Fibroblast of lung (primary cell): ENCODE results near the gene POLG2.

Experiments used
- EZH2 ChIP-seq: IDR thresholded peaks from 2 replicates; pipeline ENCODE4 v1.5.1; 2012; ENCODE audit warnings: low read length, control low read depth, mild to moderate bottlenecking; ENCODE audit errors: missing control alignments
- TF ChIP-seq, protein P1 (sequence below), 2 donors: IDR thresholded peaks in 1 of 2; conservative IDR thresholded peaks in 1 of 2; 1 replicate in 1 of 2; 2 replicates in 1 of 2; pipeline ENCODE4 v1.5.1; 2011 to 2012; ENCODE audit warnings: low read length in 2 of 2, control low read depth in 1 of 2, inconsistent platforms in 1 of 2, low read depth in 1 of 2, mild to moderate bottlenecking in 1 of 2

DNA sequence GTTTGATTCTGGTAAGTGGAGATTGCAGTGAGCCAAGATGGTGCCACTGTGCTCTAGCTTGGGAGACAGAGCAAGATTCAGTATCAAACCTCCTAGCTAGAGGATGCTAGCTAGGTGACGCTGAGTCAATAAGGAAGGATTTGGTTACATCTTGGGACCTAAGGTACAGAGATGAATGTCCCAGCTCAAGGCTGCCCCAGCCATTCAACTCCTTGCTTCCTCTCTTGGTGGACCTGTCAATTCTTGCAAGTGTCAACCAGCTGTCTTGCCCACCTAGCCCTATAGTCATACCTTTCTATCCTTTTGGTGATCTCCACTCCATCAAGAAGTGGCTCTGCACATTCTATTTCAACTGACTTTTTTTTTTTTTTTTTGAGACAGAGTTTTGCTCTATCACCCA, 49.3 kb downstream of the POLG2 start:
- TF ChIP-seq, protein P1, sequence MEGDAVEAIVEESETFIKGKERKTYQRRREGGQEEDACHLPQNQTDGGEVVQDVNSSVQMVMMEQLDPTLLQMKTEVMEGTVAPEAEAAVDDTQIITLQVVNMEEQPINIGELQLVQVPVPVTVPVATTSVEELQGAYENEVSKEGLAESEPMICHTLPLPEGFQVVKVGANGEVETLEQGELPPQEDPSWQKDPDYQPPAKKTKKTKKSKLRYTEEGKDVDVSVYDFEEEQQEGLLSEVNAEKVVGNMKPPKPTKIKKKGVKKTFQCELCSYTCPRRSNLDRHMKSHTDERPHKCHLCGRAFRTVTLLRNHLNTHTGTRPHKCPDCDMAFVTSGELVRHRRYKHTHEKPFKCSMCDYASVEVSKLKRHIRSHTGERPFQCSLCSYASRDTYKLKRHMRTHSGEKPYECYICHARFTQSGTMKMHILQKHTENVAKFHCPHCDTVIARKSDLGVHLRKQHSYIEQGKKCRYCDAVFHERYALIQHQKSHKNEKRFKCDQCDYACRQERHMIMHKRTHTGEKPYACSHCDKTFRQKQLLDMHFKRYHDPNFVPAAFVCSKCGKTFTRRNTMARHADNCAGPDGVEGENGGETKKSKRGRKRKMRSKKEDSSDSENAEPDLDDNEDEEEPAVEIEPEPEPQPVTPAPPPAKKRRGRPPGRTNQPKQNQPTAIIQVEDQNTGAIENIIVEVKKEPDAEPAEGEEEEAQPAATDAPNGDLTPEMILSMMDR (conservative IDR thresholded peaks at IDR 0.05 in 1 of 2, IDR thresholded peaks at IDR 0.05 in 1 of 2; ENCODE audit: low read depth in 1 of 2, low read length in 2 of 2), result no peak
- no peak for TF ChIP-seq EZH2
